ENCODE measurements around the gene POMT1. TPM values are rescaled to one million over a fixed set of nuclear protein-coding genes. Genes with fewer than 3 reads are reported as not detected.
A peak's percentile ranks its signal among the peaks of the same experiment; 100 is the strongest.

POMT1 gene
- total and polyA plus RNA-seq, 2 of the 8 experiments (the other 6 are each of a cell fraction or from before 2014, with no cell fraction given), result 22.3 to 33.2 TPM

- Histone ChIP-seq H3K4me3 (ENCODE audit: extremely low read depth in 1 of 4, insufficient read depth in 2 of 4, low read depth in 3 of 4, low read length in 4 of 4) (no peak overlapping the region), H3K56ac (replicated peaks; ENCODE audit: insufficient read length, low read depth, low read length) (no peak overlapping the region), H3K27ac (ENCODE audit: low read depth, low read length) (no peak overlapping the region), H3K9ac (replicated peaks in 1 of 4; ENCODE audit: extremely low read depth in 1 of 4, low read depth in 3 of 4, low read length in 3 of 4) (no peak overlapping the region), H4K8ac (ENCODE audit: extremely low read depth, insufficient read depth, low read length) (no peak overlapping the region; the same call in 1 of the 2 replicates), H3K18ac (ENCODE audit: extremely low read depth, low read length) (no peak overlapping the region), H3K9me3 (ENCODE audit: insufficient read depth in 2 of 2, low read depth in 1 of 2, low read length in 1 of 2) (peaks cover 11 to 12% of the 10 kb centered on the region in 2 experiments), H3K23me2 (ENCODE audit: low read depth, low read length) (peaks cover 11% of the 10 kb centered on the region; the same call in 1 of the 2 replicates), H2BK120ac (replicated peaks; ENCODE audit: low read depth, low read length) (no peak overlapping the region), H4K5ac (ENCODE audit: insufficient read length, low read depth, low read length) (no peak overlapping the region), H2AK5ac (ENCODE audit: low read depth, low read length) (no peak overlapping the region), H3K36me3 (ENCODE audit: control insufficient read depth in 2 of 4, insufficient read depth in 4 of 4, low read length in 3 of 4) (no peaks in the 10 kb centered on the region), H2BK15ac (ENCODE audit: low read length) (no peak overlapping the region), H3K14ac (ENCODE audit: insufficient read length) (no peak overlapping the region), H4K91ac (replicated peaks; ENCODE audit: insufficient read length, low read length) (no peak overlapping the region), H3K23ac (ENCODE audit: insufficient read length) (no peak overlapping the region), H3K79me2 (ENCODE audit: control insufficient read depth in 1 of 2, insufficient read depth in 2 of 2, low read length in 2 of 2) (no peaks in the 10 kb centered on the region), H2BK20ac (ENCODE audit: low read length) (no peak overlapping the region), H3K4me1 (replicated peaks in 1 of 4; ENCODE audit: control insufficient read depth in 3 of 4, insufficient read depth in 4 of 4, low read length in 3 of 4) (no peaks in the 10 kb centered on the region; a peak in 2 of 7 replicates), H2AFZ (ENCODE audit: low read length) (no peak overlapping the region), H3K79me1 (ENCODE audit: low read depth, low read length) (no peaks in the 10 kb centered on the region), H3K27me3 (replicated peaks in 1 of 4; ENCODE audit: control insufficient read depth in 3 of 4, extremely low read depth in 1 of 4, insufficient read depth in 3 of 4, low read length in 3 of 4) (peaks cover 13 to 33% (median 28%) of the 10 kb centered on the region in 4 experiments), H2BK5ac (ENCODE audit: low read depth, low read length) (no peak overlapping the region), H3K4ac (replicated peaks; ENCODE audit: insufficient read length, low read depth, low read length) (no peak overlapping the region), H3K4me2 (ENCODE audit: insufficient read depth in 1 of 2, low read depth in 2 of 2, low read length in 2 of 2) (no peak overlapping the region), H2BK12ac (ENCODE audit: low read depth, low read length) (no peak overlapping the region), H4K20me1 (replicated peaks in 1 of 2; ENCODE audit: control insufficient read depth in 1 of 2, insufficient read depth in 2 of 2, low read length in 2 of 2) (peaks cover 0 to 2% of the 10 kb centered on the region in 2 experiments)
- DNase-seq (ENCODE audit: low read depth in 1 of 2, low spot score in 2 of 2) (no peak), FAIRE-seq (no peak)
- ChIA-PET POLR2A (ENCODE audit: partially characterized antibody) (interaction anchor here (0.9 kb wide), 1 partner anchor 197 kb away, joined by 3 read pairs; no protein-coding TSS in a partner anchor), CTCF (ENCODE audit: partially characterized antibody) (interaction anchor here (0.7 to 1.6 kb wide), 5 partner anchors 13 to 159 kb away, joined by 3 to 4 read pairs (median 3); no protein-coding TSS in a partner anchor)
- TF ChIP-seq RAD21 (IDR thresholded peaks at IDR 0.05 in 1 of 2, conservative IDR thresholded peaks at IDR 0.05 in 1 of 2; ENCODE audit: low read depth in 2 of 2, low read length in 2 of 2), result peak; percentile 27 to 49; a peak in 2 of 4 replicates
- TF ChIP-seq ATF3 (IDR thresholded peaks at IDR 0.05; ENCODE audit: insufficient read depth, low read depth, low read length), result no peak
- peak; percentile 25 to 39 (median 39) for TF ChIP-seq CTCF (IDR thresholded peaks at IDR 0.05; ENCODE audit: control extremely low read depth in 1 of 3, insufficient read depth in 1 of 3, low read depth in 1 of 3, low read length in 3 of 3)
- no peak for TF ChIP-seq CHD1 (IDR thresholded peaks at IDR 0.05; ENCODE audit: low read depth, low read length)
- TF ChIP-seq TCF12 (IDR thresholded peaks at IDR 0.05; ENCODE audit: low read depth, low read length), result no peak
- no peak for TF ChIP-seq BCL11A (IDR thresholded peaks at IDR 0.05; ENCODE audit: low read depth in 2 of 2, low read length in 2 of 2)
- no peak for TF ChIP-seq GTF2F1 (IDR thresholded peaks at IDR 0.05; ENCODE audit: borderline replicate concordance, low read depth, low read length)
- 92% methylated on average over 24 of the region's 25 CpGs; no CpG with 5 or more reads in 1 of the 2 experiments for WGBS, 2 experiments (ENCODE audit: extremely low coverage in 1 of 2, insufficient coverage in 1 of 2, insufficient read length in 1 of 2, insufficient replicate concordance in 2 of 2, low coverage in 1 of 2, low lambda C conversion rate in 2 of 2, missing lambda C conversion rate in 1 of 2)
Measured at GRCh38 chr9:131557855-131558548, 55.3 kb downstream of the POMT1 start.
